Measurements from ENCODE around the gene SPATA21.

The SPATA21 gene

GRCh38 chr1:16351994-16352841 is 85.0 kb downstream of the SPATA21 start, which contains the start of gene FBXO42:
FBXO42 (minus strand) TSS chr1:16352480; CDS start chr1:16315418, 37,062 bp downstream.
- TF ChIP-seq CTCF (IDR thresholded peaks at IDR 0.05), result peak; percentile 34
- Histone ChIP-seq H2AFZ (peak within 1 kb of the TSS; percentile 93), H3K4me3 (ENCODE audit: low read depth, low read length) (peak within 1 kb of the TSS; percentile 95), H3K27me3 (ENCODE audit: control insufficient read depth, insufficient read depth, low read length) (no peaks in the 10 kb centered on the region), H3K4me2 (ENCODE audit: low read length) (peak within 1 kb of the TSS; percentile 99), H3K4me1 (no peaks in the 10 kb centered on the region), H3K27ac (peak within 1 kb of the TSS; percentile 80), H3K79me2 (peaks cover 4% of the 10 kb centered on the region), H3K9me3 (ENCODE audit: control insufficient read depth, low read length) (no peaks in the 10 kb centered on the region), H3K9ac (peak within 1 kb of the TSS; percentile 89), H3K36me3 (ENCODE audit: control insufficient read depth, insufficient read depth, low read length) (no peaks in the 10 kb centered on the region)

DNA sequence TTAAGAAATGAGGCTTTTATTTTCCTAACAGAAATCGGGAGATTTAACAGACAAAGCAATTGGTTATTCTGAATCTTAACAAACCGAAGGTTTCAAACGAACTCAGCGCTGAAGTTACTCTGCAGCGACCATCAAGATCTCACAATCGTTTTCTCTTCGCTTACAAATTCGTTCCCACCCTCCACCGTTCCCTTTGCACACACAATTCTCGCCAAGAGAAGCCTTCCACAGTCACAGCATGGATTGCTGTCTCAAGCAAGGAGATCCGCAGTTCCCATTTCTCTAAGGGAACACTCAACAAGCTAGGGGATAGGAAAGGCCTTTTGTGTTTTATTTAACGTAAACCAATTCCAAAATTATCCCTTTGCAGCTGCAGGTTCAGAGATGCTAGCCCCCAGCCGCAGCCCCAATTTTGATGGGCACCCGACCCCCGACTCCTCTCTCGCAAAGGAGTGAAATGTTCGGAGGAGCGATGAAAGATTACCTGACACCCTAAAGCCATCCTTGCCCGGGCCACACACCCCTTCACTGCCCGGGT is 85.7 kb downstream of the SPATA21 start:
- peaks cover 5% of the 10 kb centered on the region for H3K79me2 ChIP-seq
- TF ChIP-seq CTCF (IDR thresholded peaks at IDR 0.05), result no peak

DNA sequence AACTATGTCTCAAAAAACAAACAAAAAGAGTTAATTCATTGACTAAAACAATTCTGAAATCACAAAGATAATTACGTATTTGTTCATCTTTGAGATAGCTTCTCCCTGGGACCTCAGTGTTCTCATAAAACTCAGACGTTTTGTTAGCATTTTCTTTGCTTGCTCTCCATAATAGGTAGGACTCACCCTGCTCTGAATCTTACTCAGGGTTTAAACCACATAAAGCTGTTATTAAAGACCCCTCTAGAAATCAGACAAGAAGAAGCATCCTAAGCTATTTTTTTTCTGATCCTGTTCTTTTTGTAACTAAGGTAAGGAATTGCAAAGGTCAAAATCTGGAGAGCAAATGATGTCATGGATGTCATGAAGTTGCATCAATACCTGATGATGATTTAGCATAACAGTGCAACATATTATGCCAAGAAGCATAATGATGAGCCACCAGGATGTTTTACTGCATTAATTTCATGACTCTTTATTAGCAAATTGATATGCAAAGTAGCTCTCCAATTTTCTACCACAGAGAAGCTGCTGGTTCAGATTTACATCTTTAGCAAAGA is 87.3 kb downstream of the SPATA21 start:
- no peaks in the 10 kb centered on the region for H3K9me3 ChIP-seq (ENCODE audit: control insufficient read depth, low read length)
- peaks cover 11% of the 10 kb centered on the region for H3K79me2 ChIP-seq
- no peak for TF ChIP-seq CTCF (IDR thresholded peaks at IDR 0.05)
- H3K36me3 ChIP-seq (ENCODE audit: control insufficient read depth, insufficient read depth, low read length), result no peaks in the 10 kb centered on the region
- no peak overlapping the region for H2AFZ ChIP-seq
- H3K4me1 ChIP-seq, result no peaks in the 10 kb centered on the region
- H3K27ac ChIP-seq, result no peak overlapping the region
- no peak overlapping the region for H3K4me3 ChIP-seq (ENCODE audit: low read depth, low read length)
- no peak overlapping the region for H3K4me2 ChIP-seq (ENCODE audit: low read length)
- H3K27me3 ChIP-seq (ENCODE audit: control insufficient read depth, insufficient read depth, low read length), result no peaks in the 10 kb centered on the region
- H3K9ac ChIP-seq, result no peak overlapping the region

More for the DNA sequence above, 85.7 kb downstream of the SPATA21 start:
- Histone ChIP-seq H3K9ac (peak overlapping the region; percentile 89), H3K36me3 (ENCODE audit: control insufficient read depth, insufficient read depth, low read length) (no peaks in the 10 kb centered on the region), H2AFZ (peak overlapping the region; percentile 93), H3K27me3 (ENCODE audit: control insufficient read depth, insufficient read depth, low read length) (no peaks in the 10 kb centered on the region), H3K9me3 (ENCODE audit: control insufficient read depth, low read length) (no peaks in the 10 kb centered on the region), H3K4me1 (no peaks in the 10 kb centered on the region), H3K4me3 (ENCODE audit: low read depth, low read length) (peak overlapping the region; percentile 95), H3K4me2 (ENCODE audit: low read length) (peak overlapping the region; percentile 99), H3K27ac (peak overlapping the region; percentile 80)

Data from parathyroid adenoma (tissue), 2 donors.